Right atrium auricular region (tissue), 2 donors: Measurements from ENCODE around the gene GMDS. TPM values are rescaled to one million over a fixed set of nuclear protein-coding genes. Genes with fewer than 3 reads are reported as not detected.

Experiments used
- DNase-seq: peaks from one replicate; pipeline ENCODE4 v3.0.0-alpha.2; 2019; ENCODE audit warnings: low spot score
- H3K27ac ChIP-seq, 2 donors: fragments of 200-600 bp; sonication (generic); 1 replicate in 1 of 2; 2 replicates in 1 of 2; pipeline ENCODE4 v1.5.1; 2016 to 2019
- H3K27me3 ChIP-seq, 2 donors: fragments of 200-600 bp; sonication (generic); one replicate each; pipeline versions ENCODE4 v1.5.1 to v1.6.0; 2017 to 2019
- H3K36me3 ChIP-seq: fragments of 200-600 bp; sonication (generic); one replicate; pipeline ENCODE4 v1.5.1; 2016
- H3K4me1 ChIP-seq, 2 donors: fragments of 200-600 bp; sonication (generic); one replicate each; pipeline versions ENCODE4 v1.5.1 to v1.6.0; 2017 to 2019
- H3K4me3 ChIP-seq, 2 donors: fragments of 200-600 bp; sonication (generic); 1 replicate in 1 of 2; 2 replicates in 1 of 2; pipeline ENCODE4 v1.5.1; 2017 to 2019; ENCODE audit warnings: mild to moderate bottlenecking in 1 of 2, moderate library complexity in 1 of 2
- H3K9me3 ChIP-seq, 2 donors: fragments of 200-600 bp; sonication (generic); one replicate each; pipeline ENCODE4 v1.5.1; 2019
- CTCF ChIP-seq, 2 donors: fragments of 200-600 bp; sonication (generic); IDR thresholded peaks; one replicate each; pipeline ENCODE4 v1.5.1; 2019; ENCODE audit warnings: antibody characterized with exemption in 2 of 2
- total RNA-seq, 2 donors: library from RNA; depleted of rRNA; stranded (reverse); fragments of >200 nt; gene quantifications; one replicate each; pipeline ENCODE4 v1.1.0, GENCODE V29; 2016

GMDS gene
- total RNA-seq, 2 donors from 2014 or later, result 11.1 to 11.8 TPM

DNA sequence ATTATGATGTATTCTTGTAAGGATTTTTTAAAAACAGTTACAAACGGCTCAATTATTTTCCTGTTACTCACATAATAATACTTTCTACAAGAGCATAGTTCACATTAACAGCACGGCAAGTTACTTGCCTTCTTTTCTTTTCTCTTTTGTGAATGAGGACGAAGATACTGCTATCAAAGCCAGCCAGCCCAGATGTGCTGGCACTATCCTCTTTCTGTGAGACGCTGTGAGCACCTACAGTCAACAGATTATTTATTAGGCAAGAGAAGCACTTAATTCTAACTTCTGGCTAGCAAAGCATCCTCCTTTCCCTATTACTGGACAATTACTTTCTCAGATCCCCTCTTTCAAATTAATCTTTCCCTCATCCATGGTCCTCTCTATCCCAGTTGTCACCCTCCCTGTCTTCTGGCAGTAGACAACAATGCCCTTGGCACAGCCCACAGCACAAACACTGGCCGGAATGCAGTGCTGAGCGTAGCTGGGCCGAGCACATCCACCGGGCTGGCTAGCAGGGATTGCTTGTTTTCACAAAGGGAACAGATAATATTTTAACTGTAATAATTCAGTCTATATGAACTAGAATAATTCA lies 373.6 kb downstream of the GMDS start:
- Histone ChIP-seq H3K9me3 (no peaks in the 10 kb centered on the region), H3K27me3 (no peaks in the 10 kb centered on the region), H3K4me3 (no peak overlapping the region), H3K36me3 (no peaks in the 10 kb centered on the region), H3K4me1 (peaks cover 0 to 16% of the 10 kb centered on the region in 2 donors), H3K27ac (no peak overlapping the region)
- no peak for DNase-seq
- TF ChIP-seq CTCF (IDR thresholded peaks at IDR 0.05), result no peak

DNA sequence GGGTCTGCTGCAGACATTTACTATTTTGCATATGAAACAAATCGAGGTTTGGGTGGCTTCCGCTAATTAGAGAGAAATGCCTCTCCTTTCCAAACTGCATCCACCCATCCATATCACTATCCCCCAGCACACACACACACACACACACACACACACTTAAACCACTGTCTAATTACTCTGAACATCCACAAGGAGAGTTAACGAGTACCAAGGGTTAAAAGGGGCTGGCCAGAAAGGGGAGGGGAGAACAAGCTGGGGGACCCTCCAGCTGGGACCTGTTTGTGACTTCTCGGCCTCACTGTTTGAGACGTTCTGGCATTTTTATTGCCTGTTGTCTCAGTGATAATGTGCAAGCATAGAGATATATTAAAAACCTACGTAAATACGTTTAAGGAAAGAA lies 374.5 kb downstream of the GMDS start:
- Histone ChIP-seq H3K4me3 (no peak overlapping the region), H3K27me3 (no peaks in the 10 kb centered on the region), H3K36me3 (no peaks in the 10 kb centered on the region), H3K9me3 (no peaks in the 10 kb centered on the region), H3K27ac (no peak overlapping the region), H3K4me1 (peaks cover 0 to 16% of the 10 kb centered on the region in 2 donors)
- TF ChIP-seq CTCF (IDR thresholded peaks at IDR 0.05), result no peak
- no peak for DNase-seq

DNA sequence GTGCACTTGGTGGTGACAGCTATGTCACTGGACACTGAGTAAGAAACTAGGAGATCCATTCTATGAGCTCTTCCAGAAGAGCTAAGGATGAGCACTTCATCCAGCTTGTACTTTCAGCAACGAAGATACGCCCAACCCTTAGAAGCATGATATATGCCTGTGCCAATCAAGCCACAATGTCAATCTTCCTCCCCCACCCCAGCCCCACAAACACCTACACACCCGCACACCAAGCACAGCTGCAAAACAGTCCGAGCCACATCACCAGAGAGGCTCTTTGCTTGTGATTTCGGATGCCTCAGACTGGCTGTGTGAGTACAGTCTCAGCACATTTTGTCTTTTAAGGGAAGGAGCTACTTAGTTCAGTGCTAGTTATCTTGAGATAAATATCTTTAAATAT lies 375.2 kb downstream of the GMDS start:
- Histone ChIP-seq H3K4me3 (no peak overlapping the region), H3K9me3 (no peaks in the 10 kb centered on the region), H3K27ac (no peak overlapping the region), H3K36me3 (no peaks in the 10 kb centered on the region), H3K4me1 (peaks cover 0 to 16% of the 10 kb centered on the region in 2 donors), H3K27me3 (no peaks in the 10 kb centered on the region)
- DNase-seq, result no peak
- TF ChIP-seq CTCF (IDR thresholded peaks at IDR 0.05), result no peak

- TF ChIP-seq CTCF (IDR thresholded peaks at IDR 0.05), result no peak
- H3K4me1 ChIP-seq, result peaks cover 0 to 16% of the 10 kb centered on the region in 2 donors
- no peak for DNase-seq
- no peak overlapping the region for H3K27ac ChIP-seq
- no peaks in the 10 kb centered on the region for H3K27me3 ChIP-seq
- H3K9me3 ChIP-seq, result no peaks in the 10 kb centered on the region
- H3K4me3 ChIP-seq, result no peak overlapping the region
- H3K36me3 ChIP-seq, result no peaks in the 10 kb centered on the region
These were observed 375.6 kb downstream of the GMDS start for GRCh38 chr6:1869769-1870168.

DNA sequence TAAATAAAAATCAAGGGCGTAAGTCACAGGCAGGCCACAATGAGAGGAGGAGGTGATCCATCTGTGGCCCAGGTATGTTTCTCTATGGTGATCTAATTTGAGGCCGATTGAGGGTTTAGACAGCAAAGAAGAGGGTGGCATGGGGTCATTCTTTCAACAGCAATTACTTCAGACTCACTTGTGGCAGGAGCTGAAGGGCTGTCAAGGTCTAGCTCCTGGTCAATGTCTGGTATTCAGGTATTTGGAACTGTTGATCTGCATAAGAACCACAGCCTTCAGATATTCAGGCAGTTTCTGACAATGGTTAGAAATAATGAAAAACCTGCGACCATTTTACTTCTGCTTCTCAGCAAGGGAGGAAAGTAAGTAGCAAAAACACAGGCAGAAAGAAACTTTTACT lies 376.1 kb downstream of the GMDS start:
- no peaks in the 10 kb centered on the region for H3K9me3 ChIP-seq
- DNase-seq, result no peak
- no peaks in the 10 kb centered on the region for H3K27me3 ChIP-seq
- H3K36me3 ChIP-seq, result no peaks in the 10 kb centered on the region
- no peak overlapping the region for H3K4me3 ChIP-seq
- TF ChIP-seq CTCF (IDR thresholded peaks at IDR 0.05), result no peak
- H3K4me1 ChIP-seq, result peaks cover 0 to 16% of the 10 kb centered on the region in 2 donors
- H3K27ac ChIP-seq, result no peak overlapping the region
